GM23338 (cell line): ENCODE data around the gene ANOS1. TPM values are rescaled to one million over a fixed set of nuclear protein-coding genes. Genes with fewer than 3 reads are reported as not detected.

ENCODE experiments used
- CREB1 ChIP-seq: fragments of 250-450 bp; sonication (Bioruptor Pico); IDR thresholded peaks from 2 replicates; pipeline ENCODE4 v1.5.0; 2020; ENCODE audit warnings: low read depth, mild to moderate bottlenecking, moderate library complexity
- EZH2phosphoT487 ChIP-seq: fragments of 200-600 bp; sonication (generic); IDR thresholded peaks from one replicate; pipeline ENCODE4 v1.8.1; 2018; ENCODE audit warnings: antibody characterized with exemption; ENCODE audit not compliant: unreplicated experiment
- POLR2AphosphoS5 ChIP-seq: IDR thresholded peaks from 2 replicates; pipeline ENCODE4 v1.6.1; 2016; ENCODE audit warnings: antibody characterized with exemption, low read depth
- REST ChIP-seq: IDR thresholded peaks from one replicate; pipeline ENCODE4 v1.6.1; 2018; ENCODE audit warnings: antibody characterized with exemption; ENCODE audit not compliant: unreplicated experiment
- STAT1 ChIP-seq: IDR thresholded peaks from one replicate; pipeline ENCODE4 v1.6.1; 2016; ENCODE audit warnings: antibody characterized with exemption; ENCODE audit not compliant: unreplicated experiment
- ZNF462 ChIP-seq: fragments of 250-450 bp; sonication (Bioruptor Pico); IDR thresholded peaks from 2 replicates; pipeline ENCODE4 v1.5.0; 2020; ENCODE audit warnings: mild to moderate bottlenecking, moderate library complexity
- polyA plus RNA-seq: library from polyadenylated mRNA; unstranded; fragments of >200 nt; fragmentation: Nextera tagmentation; extraction: Ambion mirVana; gene quantifications from 2 replicates; pipeline ENCODE4 v1.2.1, GENCODE V29; 2016
- total RNA-seq: library from RNA; depleted of rRNA; stranded (reverse); fragments of >200 nt; shearing (Covaris generic); gene quantifications from 2 replicates; pipeline ENCODE4 v1.2.3, GENCODE V29; 2014
- TF ChIP-seq, protein P1 (sequence below): IDR thresholded peaks from 2 replicates; pipeline ENCODE4 v1.6.1; 2016; ENCODE audit warnings: antibody characterized with exemption

ANOS1 gene
- total and polyA plus RNA-seq, 2 experiments from 2014 or later: 21.8 to 68.5 TPM

DNA sequence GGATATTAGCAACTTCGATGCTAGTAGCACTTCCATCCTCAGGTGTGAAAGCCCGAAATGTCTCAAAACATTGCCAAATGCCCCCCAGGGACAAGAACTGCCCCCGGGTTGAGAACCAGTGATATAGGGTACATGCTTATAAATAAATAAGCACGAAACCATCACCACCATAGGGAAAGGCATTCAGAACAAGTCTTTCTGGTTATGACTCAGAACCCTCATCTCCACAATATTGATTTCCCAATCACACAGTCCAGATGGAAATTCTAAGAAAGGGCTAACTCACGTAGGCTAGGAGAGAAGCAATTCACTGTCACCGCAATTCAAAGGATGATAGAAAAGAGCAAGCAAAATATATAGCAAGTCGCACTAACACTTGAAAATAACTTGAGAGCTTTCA, 84.8 kb downstream of the ANOS1 start (continued):
- TF ChIP-seq ZNF462 (no peak), POLR2AphosphoS5 (no peak), CREB1 (no peak), STAT1 (no peak), EZH2phosphoT487 (no peak), REST (no peak)
- TF ChIP-seq, protein P1, sequence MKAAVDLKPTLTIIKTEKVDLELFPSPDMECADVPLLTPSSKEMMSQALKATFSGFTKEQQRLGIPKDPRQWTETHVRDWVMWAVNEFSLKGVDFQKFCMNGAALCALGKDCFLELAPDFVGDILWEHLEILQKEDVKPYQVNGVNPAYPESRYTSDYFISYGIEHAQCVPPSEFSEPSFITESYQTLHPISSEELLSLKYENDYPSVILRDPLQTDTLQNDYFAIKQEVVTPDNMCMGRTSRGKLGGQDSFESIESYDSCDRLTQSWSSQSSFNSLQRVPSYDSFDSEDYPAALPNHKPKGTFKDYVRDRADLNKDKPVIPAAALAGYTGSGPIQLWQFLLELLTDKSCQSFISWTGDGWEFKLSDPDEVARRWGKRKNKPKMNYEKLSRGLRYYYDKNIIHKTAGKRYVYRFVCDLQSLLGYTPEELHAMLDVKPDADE: no peak
